Mesodermal cell (in vitro differentiated cells): ENCODE results near the gene BANK1.

Source experiments
- H3K27ac ChIP-seq: 2 replicates; pipeline ENCODE4 v1.7.0; 2013; ENCODE audit warnings: mild to moderate bottlenecking, low read depth, low read length, moderate library complexity; ENCODE audit not compliant: severe bottlenecking
- H3K36me3 ChIP-seq: 2 replicates; pipeline ENCODE4 v1.7.1; 2013; ENCODE audit warnings: mild to moderate bottlenecking, low read length, moderate library complexity; ENCODE audit not compliant: control insufficient read depth, insufficient read depth
- H3K4me1 ChIP-seq: one replicate; pipeline ENCODE4 v1.7.1; 2013; ENCODE audit warnings: mild to moderate bottlenecking, low read length; ENCODE audit not compliant: insufficient read depth, control insufficient read depth, poor library complexity, severe bottlenecking
- H3K4me3 ChIP-seq: 2 replicates; pipeline ENCODE4 v1.7.0; 2013; ENCODE audit warnings: low read length, control low read depth, mild to moderate bottlenecking; ENCODE audit not compliant: insufficient read depth, poor library complexity, severe bottlenecking; ENCODE audit errors: extremely low read depth
- H3K9me3 ChIP-seq: 2 replicates; pipeline ENCODE4 v1.7.1; 2013; ENCODE audit warnings: mild to moderate bottlenecking, low read length, moderate library complexity; ENCODE audit not compliant: control insufficient read depth
- WGBS, 2 experiments: methylation state at CpG; one replicate each; pipeline ENCODE4 v1.1.5; 2013; ENCODE audit warnings: missing lambda C conversion rate in 2 of 2; ENCODE audit not compliant: insufficient coverage in 2 of 2; 5-methylcytosine and 5-hydroxymethylcytosine counted together

The BANK1 gene

DNA sequence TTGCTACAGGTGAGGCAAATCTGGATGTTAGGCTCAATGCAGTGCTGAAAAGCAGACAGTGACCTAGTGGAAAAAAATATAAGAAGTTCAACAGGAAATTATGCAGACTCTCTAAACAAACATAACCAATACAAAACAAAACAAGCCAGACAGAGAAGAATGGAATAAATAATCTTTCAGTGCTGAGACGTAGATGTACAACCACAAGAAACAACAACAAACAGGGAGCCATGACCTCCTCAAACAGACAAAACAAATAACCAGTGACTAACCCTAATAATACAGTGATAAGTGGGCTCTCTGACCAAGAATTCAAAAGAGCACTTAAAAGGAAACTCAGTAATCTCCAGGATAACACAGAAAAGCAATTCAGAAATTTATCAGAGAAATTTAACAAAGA lies 315.5 kb downstream of the BANK1 start:
- WGBS, 2 experiments = 40% methylated on average over 1 of the region's 1 CpG; no CpG with 5 or more reads in 1 of the 2 experiments
- H3K9me3 ChIP-seq = peaks cover 2% of the 10 kb centered on the region
- H3K27ac ChIP-seq = no peak overlapping the region
- H3K4me1 ChIP-seq = no peaks in the 10 kb centered on the region
- no peaks in the 10 kb centered on the region for H3K36me3 ChIP-seq
- H3K4me3 ChIP-seq = no peak overlapping the region

DNA sequence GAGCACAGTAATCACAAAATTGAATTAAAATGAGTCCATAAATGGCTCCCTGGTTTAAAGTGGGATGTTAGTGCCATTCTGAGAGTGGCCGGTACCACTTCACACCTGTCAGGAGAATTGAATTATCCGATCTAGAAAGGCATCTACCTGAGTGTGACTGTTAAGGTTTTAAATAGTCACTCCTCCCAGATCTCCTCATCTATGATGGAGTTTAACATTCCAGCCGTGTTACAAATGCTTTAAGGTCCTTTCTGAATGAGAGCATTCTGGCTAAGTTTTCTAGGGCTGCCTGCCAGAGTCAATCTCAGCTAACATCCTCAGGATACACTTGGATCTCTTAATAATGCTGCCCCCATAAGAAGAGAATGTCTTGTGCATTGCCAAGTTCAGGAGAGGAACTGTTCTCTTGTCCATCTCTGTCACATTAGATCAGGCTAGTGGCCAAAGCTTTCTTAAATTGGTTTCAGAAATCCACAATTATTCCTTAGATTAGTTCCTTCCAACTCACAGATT lies 323.6 kb downstream of the BANK1 start:
- H3K4me3 ChIP-seq = no peak overlapping the region
- no peak overlapping the region for H3K27ac ChIP-seq
- H3K4me1 ChIP-seq = no peaks in the 10 kb centered on the region
- no peaks in the 10 kb centered on the region for H3K9me3 ChIP-seq
- no CpG with 5 or more reads among the region's 3 CpGs for WGBS, 2 experiments
- H3K36me3 ChIP-seq = no peaks in the 10 kb centered on the region

DNA sequence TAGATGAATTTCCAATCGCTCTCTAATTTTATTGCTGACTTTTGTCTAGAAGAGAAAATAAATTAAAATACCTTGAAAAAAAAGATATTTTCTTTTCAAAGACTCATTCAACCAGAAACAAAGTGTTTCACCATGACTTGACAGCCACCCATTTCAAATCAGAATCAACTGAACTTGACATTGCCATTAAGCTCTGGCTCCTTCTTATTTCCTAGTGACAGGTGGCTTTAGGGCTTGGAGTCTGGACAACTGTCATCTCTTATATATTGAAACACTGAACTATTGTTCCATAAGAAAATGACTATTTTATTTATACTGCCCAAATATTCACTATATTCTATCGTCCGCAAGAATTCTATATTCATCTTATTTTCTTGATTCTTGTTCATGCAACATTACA lies 325.6 kb downstream of the BANK1 start:
- WGBS, 2 experiments = no CpG with 5 or more reads among the region's 3 CpGs
- Histone ChIP-seq H3K9me3 (peaks cover 3% of the 10 kb centered on the region), H3K4me1 (no peaks in the 10 kb centered on the region), H3K36me3 (no peaks in the 10 kb centered on the region), H3K27ac (no peak overlapping the region), H3K4me3 (no peak overlapping the region)

DNA sequence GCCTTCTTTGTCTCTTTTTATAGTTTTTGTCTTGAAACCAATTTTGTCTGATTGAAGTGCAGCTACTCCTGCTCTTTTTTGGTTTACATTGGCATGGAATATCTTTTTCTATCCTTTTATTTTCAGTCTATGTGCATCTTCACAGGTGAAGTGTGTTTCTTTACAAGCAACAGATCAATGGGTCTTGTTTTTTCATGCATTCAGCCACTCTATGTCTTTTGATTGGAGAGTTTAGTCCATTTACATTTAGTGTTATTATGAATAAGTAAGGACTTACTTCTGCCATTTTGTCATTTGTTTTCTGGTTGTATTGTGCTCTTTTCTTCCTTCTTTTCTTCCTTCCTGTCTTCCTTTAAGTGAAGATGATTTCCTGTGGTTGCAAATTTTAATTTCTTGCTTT lies 330.3 kb downstream of the BANK1 start:
- H3K4me1 ChIP-seq = no peaks in the 10 kb centered on the region
- no peaks in the 10 kb centered on the region for H3K36me3 ChIP-seq
- peaks cover 3% of the 10 kb centered on the region for H3K9me3 ChIP-seq
- H3K27ac ChIP-seq = no peak overlapping the region
- H3K4me3 ChIP-seq = no peak overlapping the region
